Glomerular visceral epithelial cell (primary cell): ENCODE data around the gene OSBPL2.

ENCODE experiments used
- DNase-seq: peaks from one replicate; pipeline ENCODE4 v3.0.0-alpha.2; 2016; ENCODE audit errors: extremely low spot score

OSBPL2 gene

GRCh38 chr20:62222266-62222850, 16.0 kb upstream of the OSBPL2 start:
- DNase-seq: no peak

GRCh38 chr20:62222972-62223371, 15.3 kb upstream of the OSBPL2 start:
- no peak for DNase-seq

- DNase-seq: no peak
Observed at GRCh38 chr20:62223571-62223970, 14.8 kb upstream of the OSBPL2 start.

DNA sequence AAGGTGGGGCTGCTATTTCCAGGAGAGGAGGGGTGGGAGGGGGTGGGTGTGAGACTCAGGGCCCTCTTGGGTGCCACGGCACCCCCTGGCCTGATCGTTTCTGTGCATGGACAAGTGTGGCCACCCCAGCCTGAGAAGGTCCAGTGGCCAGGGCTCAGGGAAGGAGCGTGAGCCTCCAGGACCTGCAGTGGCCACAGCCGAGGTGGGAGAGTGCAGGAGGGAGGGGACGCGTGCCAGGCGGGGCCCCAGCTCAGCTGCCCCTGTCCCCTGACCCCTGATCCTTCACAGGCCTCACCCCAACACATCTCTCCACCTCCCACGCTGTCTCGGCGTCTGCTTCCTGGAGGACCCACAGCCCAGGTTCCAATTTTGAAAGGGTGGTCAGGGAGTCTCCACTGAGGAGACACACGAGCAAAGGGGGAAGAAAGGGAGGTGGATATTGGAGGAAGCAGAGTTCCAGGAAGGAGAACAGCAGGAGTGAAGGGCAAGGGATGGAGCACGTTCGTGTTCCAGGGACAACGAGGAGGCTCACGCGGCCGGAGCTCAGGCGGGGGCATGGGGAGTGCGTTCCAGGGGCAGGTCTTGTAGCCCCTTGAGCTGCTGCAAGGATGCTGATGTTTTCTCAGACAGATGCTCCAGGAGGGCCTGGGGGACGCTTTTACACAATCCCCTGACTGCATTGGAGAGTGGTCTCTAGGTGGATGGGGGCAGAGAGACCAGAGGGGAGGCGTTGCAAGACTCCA, 14.0 kb upstream of the OSBPL2 start:
- DNase-seq: no peak

GRCh38 chr20:62225026-62225425, 13.3 kb upstream of the OSBPL2 start:
- no peak for DNase-seq

DNA sequence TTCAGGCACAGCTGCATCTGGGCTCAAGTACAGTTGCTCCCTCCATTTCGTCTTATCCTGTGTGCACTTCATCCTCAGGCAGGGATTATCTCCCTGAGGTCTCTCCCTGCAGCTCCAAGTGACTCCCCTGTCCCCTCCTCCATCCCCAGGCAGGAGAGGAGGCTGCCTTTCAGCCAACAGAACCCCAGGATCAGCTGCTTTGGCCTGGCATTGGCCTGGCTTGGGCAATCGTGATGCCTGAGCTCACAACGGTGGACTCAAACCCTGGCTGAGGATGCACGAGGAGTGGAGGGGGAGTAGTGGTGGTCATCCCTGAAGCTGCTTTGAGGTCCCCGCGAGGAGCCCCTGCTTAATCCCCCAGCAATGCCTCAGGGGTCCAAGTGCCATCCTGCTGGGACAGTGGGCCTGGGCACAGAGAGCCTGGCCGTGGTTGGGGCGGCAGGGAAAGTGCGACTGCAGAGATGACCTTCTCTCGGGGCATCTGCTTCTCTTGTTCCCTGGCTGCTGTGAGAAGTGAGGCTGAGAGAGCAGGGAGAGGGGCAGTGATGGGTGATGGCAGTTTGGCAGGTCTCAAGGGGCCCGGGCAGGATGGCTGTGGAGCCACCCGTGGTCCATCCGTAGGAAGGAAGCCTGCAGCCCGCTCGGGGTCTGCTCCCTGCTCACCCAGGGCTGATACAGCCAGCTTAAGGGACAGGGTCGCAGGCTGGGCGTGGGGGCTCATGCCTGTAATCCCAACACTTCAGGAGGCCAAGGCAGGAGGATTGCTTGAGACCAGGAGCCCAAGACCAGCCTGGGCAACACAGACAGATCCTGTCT, 12.3 kb upstream of the OSBPL2 start:
- no peak for DNase-seq

GRCh38 chr20:62226707-62227590, 11.4 kb upstream of the OSBPL2 start:
- DNase-seq: no peak

DNA sequence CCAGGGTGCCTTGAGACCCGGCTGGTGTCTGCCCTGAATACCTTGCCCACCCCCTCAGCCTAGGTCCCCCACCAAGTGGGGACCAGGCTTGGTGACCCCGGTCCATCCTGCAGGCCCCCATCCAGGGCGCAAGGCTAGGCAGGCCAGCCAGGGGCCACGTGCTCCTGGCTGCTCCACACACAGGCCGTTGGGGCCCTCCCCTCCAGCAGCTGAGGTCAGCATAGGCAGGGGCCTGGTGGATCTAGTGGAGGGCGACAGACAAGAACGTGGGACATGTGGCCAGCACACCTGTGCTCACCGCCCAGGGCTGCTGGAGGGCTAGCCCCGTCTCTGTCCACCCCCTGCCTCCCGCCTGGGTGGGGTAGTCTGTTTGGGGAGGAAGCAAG, 10.7 kb upstream of the OSBPL2 start:
- DNase-seq: no peak

- DNase-seq: no peak
Observed at GRCh38 chr20:62227977-62228958, 10.1 kb upstream of the OSBPL2 start.

DNA sequence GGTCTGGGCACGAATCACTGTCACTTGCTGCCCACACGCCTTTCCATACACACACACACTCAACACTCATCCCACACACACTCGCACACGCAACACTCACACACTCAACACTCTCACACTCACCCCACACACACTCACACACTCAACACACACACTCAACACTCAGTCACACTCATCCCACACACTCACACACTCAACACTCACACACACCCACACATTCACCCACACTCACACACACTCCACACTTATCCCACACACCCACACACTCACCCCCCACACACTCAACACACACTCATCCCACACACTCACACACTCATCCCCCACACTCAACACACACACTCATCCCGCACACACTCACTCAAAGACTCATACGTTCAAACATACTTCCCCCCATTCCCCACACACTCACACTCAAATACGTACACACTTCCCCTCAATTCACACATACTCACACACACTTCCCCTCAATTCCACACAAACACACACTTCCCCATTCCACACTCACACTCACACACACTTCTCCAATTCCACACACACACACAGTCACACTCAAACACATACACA, 9.3 kb upstream of the OSBPL2 start:
- no peak for DNase-seq

GRCh38 chr20:62229667-62230066, 8.7 kb upstream of the OSBPL2 start:
- no peak for DNase-seq

- DNase-seq: no peak
Observed at GRCh38 chr20:62230276-62230675, 8.0 kb upstream of the OSBPL2 start.

DNA sequence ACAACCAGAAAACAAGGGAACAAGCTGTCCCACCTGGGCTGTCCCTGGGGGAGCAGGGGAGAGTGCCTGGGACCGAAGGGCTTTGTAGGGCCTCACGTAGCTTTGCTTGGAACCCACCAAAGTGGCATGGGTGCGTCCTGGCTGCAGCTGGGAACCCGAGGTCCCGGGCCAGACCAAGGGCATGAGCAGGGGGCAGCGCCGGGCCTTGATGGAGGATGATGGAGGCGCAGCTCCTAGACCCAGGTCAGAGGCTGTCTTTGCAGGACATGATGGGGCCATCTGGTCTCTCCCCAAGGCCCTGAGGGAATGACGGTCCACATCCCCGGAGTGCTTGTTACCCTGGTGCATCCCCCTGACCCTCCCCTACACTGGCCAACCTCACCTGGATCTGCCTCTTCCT, 7.6 kb upstream of the OSBPL2 start:
- no peak for DNase-seq

DNA sequence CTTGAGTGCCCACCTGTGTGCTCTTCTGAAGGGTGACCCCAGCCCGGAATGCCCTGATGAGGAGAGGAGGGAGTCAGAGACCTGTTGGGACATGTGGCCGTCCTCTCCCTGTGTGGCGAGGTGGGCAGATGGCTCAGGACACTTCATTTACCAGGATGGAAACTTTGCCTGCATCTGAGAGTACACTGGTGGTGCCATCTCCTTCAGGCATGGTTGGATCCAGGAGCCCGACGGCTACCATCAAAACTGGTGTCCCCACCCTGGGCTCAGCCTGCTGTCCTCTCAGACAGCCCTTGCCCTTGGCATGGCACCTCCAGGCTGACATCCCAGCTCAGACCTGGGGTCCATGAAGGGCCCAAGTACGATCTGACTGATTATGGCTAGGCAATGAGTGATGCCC, 7.0 kb upstream of the OSBPL2 start:
- DNase-seq: no peak

DNA sequence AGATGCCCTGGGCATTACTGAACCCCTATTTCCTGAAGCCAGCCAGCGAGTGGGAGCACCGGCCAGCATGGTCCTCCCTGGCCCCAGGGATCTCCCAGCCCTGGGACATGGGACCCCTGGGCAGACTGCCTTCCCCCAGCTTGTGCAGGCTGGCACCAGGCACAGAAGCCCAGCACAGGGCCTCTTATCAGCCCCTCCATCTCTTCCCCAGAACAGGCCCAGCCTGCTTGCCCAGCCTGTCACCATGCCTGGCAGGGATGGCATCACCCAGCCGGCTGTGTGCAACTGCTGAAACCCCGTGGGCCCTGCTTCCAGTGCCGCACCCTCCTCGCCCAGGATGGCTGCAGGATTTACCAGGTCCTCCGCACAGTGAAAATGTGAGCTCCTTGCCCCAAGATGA, 6.1 kb upstream of the OSBPL2 start:
- DNase-seq: no peak

- no peak for DNase-seq
Observed at GRCh38 chr20:62232770-62233645, 5.3 kb upstream of the OSBPL2 start.

GRCh38 chr20:62233684-62234083, 4.6 kb upstream of the OSBPL2 start:
- no peak for DNase-seq

DNA sequence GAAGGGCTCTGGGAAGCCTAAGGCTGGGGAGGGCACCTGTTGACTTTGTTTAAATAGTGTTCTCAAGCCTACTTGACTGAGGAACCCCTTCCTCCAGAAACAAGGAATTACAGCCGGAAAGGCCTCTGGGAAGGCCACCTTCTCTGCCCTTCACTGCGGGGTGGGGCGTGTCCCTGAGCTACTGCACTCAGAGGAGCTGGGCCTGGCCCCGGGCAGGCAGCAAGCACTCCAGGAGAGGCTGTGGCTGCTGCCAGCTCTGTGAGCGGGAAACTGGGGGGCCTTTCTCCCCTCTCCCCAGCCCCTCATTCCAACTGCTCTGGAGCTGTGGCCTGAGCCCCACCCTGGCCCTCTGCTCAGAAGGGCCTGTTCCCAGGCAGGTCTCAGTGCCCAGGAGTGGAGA, 4.0 kb upstream of the OSBPL2 start:
- no peak for DNase-seq

GRCh38 chr20:62235001-62235776, 3.1 kb upstream of the OSBPL2 start:
- no peak for DNase-seq
